HL-60 (cell line): ENCODE measurements around the gene MORC1.

Experiments used
- DNase-seq, 2 experiments: peaks; one replicate each; pipeline ENCODE4 v3.0.0-alpha.2; 2010 to 2020; ENCODE audit warnings: low read depth in 1 of 2, low spot score in 1 of 2
- H3K27ac ChIP-seq: fragments of 250-450 bp; sonication (Bioruptor Pico); replicated peaks from 2 replicates; pipeline ENCODE4 v1.5.1; 2020; ENCODE audit warnings: mild to moderate bottlenecking, moderate library complexity
- H3K27me3 ChIP-seq: fragments of 250-450 bp; sonication (Bioruptor Pico); 2 replicates; pipeline ENCODE4 v1.5.1; 2021; ENCODE audit warnings: mild to moderate bottlenecking, moderate library complexity; ENCODE audit not compliant: insufficient read depth, poor library complexity, severe bottlenecking
- H3K4me3 ChIP-seq: replicated peaks from 2 replicates; pipeline ENCODE4 v1.5.1; 2011; ENCODE audit warnings: mild to moderate bottlenecking, control low read depth, low read length; ENCODE audit not compliant: insufficient read depth
- GABPA ChIP-seq: IDR thresholded peaks from 2 replicates; pipeline ENCODE4 v1.6.1; 2012; ENCODE audit warnings: low read depth
- POLR2AphosphoS5 ChIP-seq: IDR thresholded peaks from 2 replicates; pipeline ENCODE4 v1.6.1; 2012; ENCODE audit warnings: low read depth
- SPI1 ChIP-seq: IDR thresholded peaks from 2 replicates; pipeline ENCODE4 v1.6.1; 2012; ENCODE audit warnings: low read depth, mild to moderate bottlenecking, borderline replicate concordance
- TF ChIP-seq, protein P1 (sequence below): IDR thresholded peaks from 2 replicates; pipeline ENCODE4 v1.6.1; 2012; ENCODE audit warnings: low read depth; ENCODE audit not compliant: insufficient replicate concordance
- TF ChIP-seq, protein P2 (sequence below): IDR thresholded peaks from one replicate; pipeline ENCODE4 v1.5.1; 2011; ENCODE audit warnings: low read length, control low read depth, inconsistent platforms; ENCODE audit not compliant: insufficient read depth

MORC1 gene

DNA sequence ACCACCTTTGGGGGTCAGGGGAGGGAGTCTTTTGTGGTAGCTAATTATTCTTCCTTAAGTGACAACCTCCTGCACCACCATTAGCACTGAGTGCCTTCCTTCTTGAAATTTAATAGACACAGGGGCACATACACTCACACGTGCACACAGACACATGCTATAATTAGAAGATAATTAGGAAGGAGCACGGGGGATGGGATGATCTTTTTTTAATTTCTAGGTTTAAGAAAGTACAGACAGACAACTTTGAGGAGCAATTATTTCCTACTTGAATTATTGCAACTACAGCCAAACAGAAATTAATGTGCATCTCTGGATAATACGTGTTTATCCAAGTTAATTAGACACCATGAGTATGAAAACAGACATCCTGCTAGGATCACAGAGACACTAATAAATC is 119.5 kb downstream of the MORC1 start:
- no peak overlapping the region for H3K4me3 ChIP-seq
- H3K27me3 ChIP-seq = no peaks in the 10 kb centered on the region
- DNase-seq = no peak
- H3K27ac ChIP-seq = no peak overlapping the region
- TF ChIP-seq POLR2AphosphoS5 (no peak), GABPA (no peak), SPI1 (no peak)
- TF ChIP-seq, protein P1, sequence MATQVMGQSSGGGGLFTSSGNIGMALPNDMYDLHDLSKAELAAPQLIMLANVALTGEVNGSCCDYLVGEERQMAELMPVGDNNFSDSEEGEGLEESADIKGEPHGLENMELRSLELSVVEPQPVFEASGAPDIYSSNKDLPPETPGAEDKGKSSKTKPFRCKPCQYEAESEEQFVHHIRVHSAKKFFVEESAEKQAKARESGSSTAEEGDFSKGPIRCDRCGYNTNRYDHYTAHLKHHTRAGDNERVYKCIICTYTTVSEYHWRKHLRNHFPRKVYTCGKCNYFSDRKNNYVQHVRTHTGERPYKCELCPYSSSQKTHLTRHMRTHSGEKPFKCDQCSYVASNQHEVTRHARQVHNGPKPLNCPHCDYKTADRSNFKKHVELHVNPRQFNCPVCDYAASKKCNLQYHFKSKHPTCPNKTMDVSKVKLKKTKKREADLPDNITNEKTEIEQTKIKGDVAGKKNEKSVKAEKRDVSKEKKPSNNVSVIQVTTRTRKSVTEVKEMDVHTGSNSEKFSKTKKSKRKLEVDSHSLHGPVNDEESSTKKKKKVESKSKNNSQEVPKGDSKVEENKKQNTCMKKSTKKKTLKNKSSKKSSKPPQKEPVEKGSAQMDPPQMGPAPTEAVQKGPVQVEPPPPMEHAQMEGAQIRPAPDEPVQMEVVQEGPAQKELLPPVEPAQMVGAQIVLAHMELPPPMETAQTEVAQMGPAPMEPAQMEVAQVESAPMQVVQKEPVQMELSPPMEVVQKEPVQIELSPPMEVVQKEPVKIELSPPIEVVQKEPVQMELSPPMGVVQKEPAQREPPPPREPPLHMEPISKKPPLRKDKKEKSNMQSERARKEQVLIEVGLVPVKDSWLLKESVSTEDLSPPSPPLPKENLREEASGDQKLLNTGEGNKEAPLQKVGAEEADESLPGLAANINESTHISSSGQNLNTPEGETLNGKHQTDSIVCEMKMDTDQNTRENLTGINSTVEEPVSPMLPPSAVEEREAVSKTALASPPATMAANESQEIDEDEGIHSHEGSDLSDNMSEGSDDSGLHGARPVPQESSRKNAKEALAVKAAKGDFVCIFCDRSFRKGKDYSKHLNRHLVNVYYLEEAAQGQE = no peak

DNA sequence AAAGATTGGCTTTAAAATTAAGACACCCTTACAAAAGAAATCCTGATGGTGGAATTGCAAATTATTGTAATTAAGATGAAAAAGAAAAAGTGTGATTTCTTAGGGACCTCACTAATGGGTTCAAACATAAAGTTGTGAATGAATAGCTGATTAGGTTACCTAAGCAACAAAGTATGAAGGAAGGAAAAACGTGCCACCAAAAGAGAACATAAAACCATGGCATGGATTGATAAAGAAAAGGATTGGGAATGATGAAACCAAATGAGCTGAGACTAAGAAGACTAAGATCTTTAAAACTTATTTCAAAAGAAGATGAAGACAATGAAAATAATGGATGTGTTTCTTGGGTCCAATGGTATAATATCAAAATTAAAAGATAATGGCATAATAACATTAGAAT is 132.1 kb downstream of the MORC1 start:
- Histone ChIP-seq H3K27ac (no peak overlapping the region), H3K27me3 (no peaks in the 10 kb centered on the region), H3K4me3 (no peak overlapping the region)
- TF ChIP-seq SPI1 (no peak), GABPA (no peak), POLR2AphosphoS5 (no peak)
- TF ChIP-seq, protein P2, sequence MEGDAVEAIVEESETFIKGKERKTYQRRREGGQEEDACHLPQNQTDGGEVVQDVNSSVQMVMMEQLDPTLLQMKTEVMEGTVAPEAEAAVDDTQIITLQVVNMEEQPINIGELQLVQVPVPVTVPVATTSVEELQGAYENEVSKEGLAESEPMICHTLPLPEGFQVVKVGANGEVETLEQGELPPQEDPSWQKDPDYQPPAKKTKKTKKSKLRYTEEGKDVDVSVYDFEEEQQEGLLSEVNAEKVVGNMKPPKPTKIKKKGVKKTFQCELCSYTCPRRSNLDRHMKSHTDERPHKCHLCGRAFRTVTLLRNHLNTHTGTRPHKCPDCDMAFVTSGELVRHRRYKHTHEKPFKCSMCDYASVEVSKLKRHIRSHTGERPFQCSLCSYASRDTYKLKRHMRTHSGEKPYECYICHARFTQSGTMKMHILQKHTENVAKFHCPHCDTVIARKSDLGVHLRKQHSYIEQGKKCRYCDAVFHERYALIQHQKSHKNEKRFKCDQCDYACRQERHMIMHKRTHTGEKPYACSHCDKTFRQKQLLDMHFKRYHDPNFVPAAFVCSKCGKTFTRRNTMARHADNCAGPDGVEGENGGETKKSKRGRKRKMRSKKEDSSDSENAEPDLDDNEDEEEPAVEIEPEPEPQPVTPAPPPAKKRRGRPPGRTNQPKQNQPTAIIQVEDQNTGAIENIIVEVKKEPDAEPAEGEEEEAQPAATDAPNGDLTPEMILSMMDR = no peak
- TF ChIP-seq, protein P1 = no peak
- DNase-seq = no peak

DNA sequence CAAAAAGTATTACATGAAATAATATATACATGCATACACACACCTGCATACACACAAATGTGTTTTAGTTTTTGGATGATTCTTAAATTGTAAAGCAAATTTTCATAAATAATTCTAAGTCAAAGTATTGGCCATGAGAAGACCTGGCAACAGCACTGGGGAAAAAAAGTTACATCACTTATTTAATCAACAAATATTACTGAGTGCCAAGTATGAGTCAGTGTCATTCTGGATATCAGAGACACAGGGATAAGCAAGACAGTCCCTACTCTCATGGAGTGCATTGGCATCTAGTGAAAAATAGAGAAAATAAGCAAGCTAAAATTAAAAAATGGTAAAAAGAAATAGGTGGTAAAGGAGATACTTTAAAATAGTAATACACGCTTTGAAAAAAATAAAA is 134.9 kb downstream of the MORC1 start:
- no peak overlapping the region for H3K27ac ChIP-seq
- no peak for TF ChIP-seq SPI1
- TF ChIP-seq GABPA = no peak
- TF ChIP-seq, protein P2 = no peak
- TF ChIP-seq, protein P1 = no peak
- TF ChIP-seq POLR2AphosphoS5 = no peak
- H3K4me3 ChIP-seq = no peak overlapping the region
- no peaks in the 10 kb centered on the region for H3K27me3 ChIP-seq
- no peak for DNase-seq

DNA sequence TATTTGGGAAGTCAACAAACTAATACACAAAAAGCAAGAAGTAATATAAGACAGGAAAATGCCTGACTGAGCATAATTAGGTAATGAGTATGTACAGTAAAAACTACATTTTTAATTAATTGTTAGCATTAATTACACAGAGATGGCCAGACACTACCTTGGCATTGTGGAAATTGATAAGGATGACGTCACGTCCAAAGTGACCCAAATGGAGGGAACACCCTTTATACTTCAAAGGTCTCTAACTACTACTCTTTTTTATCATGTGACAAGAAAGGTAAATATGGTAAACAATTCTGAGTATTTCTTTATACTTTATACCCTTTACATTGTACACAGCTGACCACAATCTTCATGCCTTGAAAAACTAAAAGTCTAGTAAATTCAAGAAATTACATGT is 141.9 kb downstream of the MORC1 start:
- H3K4me3 ChIP-seq = no peak overlapping the region
- H3K27ac ChIP-seq = no peak overlapping the region
- no peak for DNase-seq
- TF ChIP-seq GABPA (no peak), SPI1 (no peak), POLR2AphosphoS5 (no peak)
- TF ChIP-seq, protein P2 = no peak
- TF ChIP-seq, protein P1 = no peak
- H3K27me3 ChIP-seq = no peaks in the 10 kb centered on the region
